ENCODE data around the gene SOD2.

DNA sequence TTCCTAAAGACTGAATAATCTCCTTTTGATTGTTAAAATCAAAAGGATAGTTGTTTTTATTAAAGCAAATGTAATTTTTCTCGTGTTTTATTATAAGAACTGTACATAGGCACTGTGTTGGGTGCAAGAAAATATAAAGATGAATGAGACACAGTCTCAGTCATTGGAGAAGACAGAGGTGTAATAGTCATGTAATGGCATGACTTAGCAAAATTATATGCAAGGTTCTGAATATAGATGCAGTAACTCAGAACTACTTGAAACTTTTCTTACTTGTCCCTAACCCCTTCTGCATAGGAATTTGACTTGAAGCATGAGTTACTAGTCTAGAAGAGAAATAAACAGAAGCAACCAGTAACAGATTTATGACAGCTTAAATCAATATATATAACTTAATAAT lies 49.1 kb upstream of the SOD2 start:
- no peak for TF ChIP-seq EP300 (IDR thresholded peaks at IDR 0.05)
- TF ChIP-seq, protein P1, sequence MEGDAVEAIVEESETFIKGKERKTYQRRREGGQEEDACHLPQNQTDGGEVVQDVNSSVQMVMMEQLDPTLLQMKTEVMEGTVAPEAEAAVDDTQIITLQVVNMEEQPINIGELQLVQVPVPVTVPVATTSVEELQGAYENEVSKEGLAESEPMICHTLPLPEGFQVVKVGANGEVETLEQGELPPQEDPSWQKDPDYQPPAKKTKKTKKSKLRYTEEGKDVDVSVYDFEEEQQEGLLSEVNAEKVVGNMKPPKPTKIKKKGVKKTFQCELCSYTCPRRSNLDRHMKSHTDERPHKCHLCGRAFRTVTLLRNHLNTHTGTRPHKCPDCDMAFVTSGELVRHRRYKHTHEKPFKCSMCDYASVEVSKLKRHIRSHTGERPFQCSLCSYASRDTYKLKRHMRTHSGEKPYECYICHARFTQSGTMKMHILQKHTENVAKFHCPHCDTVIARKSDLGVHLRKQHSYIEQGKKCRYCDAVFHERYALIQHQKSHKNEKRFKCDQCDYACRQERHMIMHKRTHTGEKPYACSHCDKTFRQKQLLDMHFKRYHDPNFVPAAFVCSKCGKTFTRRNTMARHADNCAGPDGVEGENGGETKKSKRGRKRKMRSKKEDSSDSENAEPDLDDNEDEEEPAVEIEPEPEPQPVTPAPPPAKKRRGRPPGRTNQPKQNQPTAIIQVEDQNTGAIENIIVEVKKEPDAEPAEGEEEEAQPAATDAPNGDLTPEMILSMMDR (IDR thresholded peaks at IDR 0.05), result no peak
- no peak for TF ChIP-seq POLR2A (IDR thresholded peaks at IDR 0.05)
- TF ChIP-seq POLR2AphosphoS5 (IDR thresholded peaks at IDR 0.05), result no peak
